HCT116 (cell line): Measurements from ENCODE around the gene KIAA1586. TPM values are rescaled to one million over a fixed set of nuclear protein-coding genes. Genes with fewer than 3 reads are reported as not detected.

Source experiments
- ATAC-seq: fragments of 200-7000 bp; cut with Tn5 transposase; 2 replicates; pipeline ENCODE4 v1.9.1; 2020; ENCODE audit warnings: mild to moderate bottlenecking, moderate library complexity
- BruUV-seq: library from RNA; stranded (reverse); fragments of 400-500 nt; replicated peaks from 2 replicates; lab custom pipeline; 2021; lab: Mats Ljungman, UMichigan
- CTCF ChIA-PET: fragments of 300-600 bp; sonication (Branson Sonifier 250); formaldehyde crosslinking; loops from one replicate; lab custom pipeline; 2021; ENCODE audit warnings: antibody characterized with exemption; lab: Charles Lee
- POLR2A ChIA-PET: fragments of 300-600, 350-600 bp; sonication (Branson Sonifier 250); formaldehyde crosslinking; loops from one replicate; lab custom pipeline; 2021; ENCODE audit warnings: antibody characterized with exemption; lab: Charles Lee
- RAD21 ChIA-PET, 2 experiments: fragments of 300-600 bp; sonication (Branson Sonifier 250); formaldehyde crosslinking; loops; one replicate each; lab custom pipeline; 2023; ENCODE audit warnings: low total read pairs in 2 of 2; ENCODE audit not compliant: uncharacterized antibody in 2 of 2, unreplicated experiment in 2 of 2, low non-redundant PET in 1 of 2; lab: Charles Lee
- DNase-seq: peaks from one replicate; pipeline ENCODE4 v3.0.0-alpha.2; 2010; ENCODE audit warnings: low read depth, low spot score
- H2AFZ ChIP-seq: fragments of 200-600 bp; shearing (Covaris generic), sonication (generic); 2 replicates; pipeline ENCODE4 v1.6.1; 2017; ENCODE audit warnings: low read depth, mixed run types, mixed read lengths, antibody characterized with exemption, low read length; ENCODE audit not compliant: poor library complexity, severe bottlenecking
- H3K27ac ChIP-seq: 2 replicates; pipeline ENCODE4 v1.5.1; 2012; ENCODE audit warnings: low read depth, low read length
- H3K27me3 ChIP-seq: fragments of 200-600 bp; sonication (generic); 2 replicates; pipeline ENCODE4 v1.6.1; 2016; ENCODE audit warnings: mixed run types, low read length, mixed read lengths; ENCODE audit not compliant: insufficient read depth
- H3K36me3 ChIP-seq, 2 experiments: fragments of 200-500 bp in 1 of 2; fragments of 200-600 bp in 1 of 2; sonication (Bioruptor generic) in 1 of 2; sonication (generic) in 1 of 2; 2 replicates each; pipeline versions ENCODE4 v1.5.1 to v1.6.1; 2014 to 2016; ENCODE audit warnings: low read length in 2 of 2, inconsistent platforms in 1 of 2, mixed read lengths in 1 of 2, mixed run types in 1 of 2; ENCODE audit not compliant: insufficient read depth in 2 of 2, control insufficient read depth in 1 of 2
- H3K4me1 ChIP-seq, 2 experiments: fragments of 200-600 bp in 1 of 2; sonication (generic) in 1 of 2; 2 replicates each; pipeline versions ENCODE4 v1.5.1 to v1.6.1; 2012 to 2017; ENCODE audit warnings: low read length in 2 of 2, inconsistent platforms in 1 of 2, mild to moderate bottlenecking in 1 of 2, mixed read lengths in 1 of 2, mixed run types in 1 of 2, moderate library complexity in 1 of 2; ENCODE audit not compliant: insufficient read depth in 2 of 2, control insufficient read depth in 1 of 2
- H3K4me2 ChIP-seq: fragments of 200-600 bp; sonication (generic); 2 replicates; pipeline ENCODE4 v1.6.1; 2017; ENCODE audit warnings: mixed run types, low read length, mixed read lengths
- H3K4me3 ChIP-seq, 2 experiments: fragments of 200-600 bp in 1 of 2; sonication (generic) in 1 of 2; replicated peaks in 1 of 2; 2 replicates each; pipeline ENCODE4 v1.5.1; 2011 to 2016; ENCODE audit warnings: low read length in 2 of 2, control low read depth in 1 of 2, low read depth in 1 of 2, mild to moderate bottlenecking in 1 of 2, mixed read lengths in 1 of 2, mixed run types in 1 of 2
- H3K79me2 ChIP-seq: fragments of 200-600 bp; sonication (generic); 2 replicates; pipeline ENCODE4 v1.6.1; 2017; ENCODE audit warnings: mild to moderate bottlenecking, mixed run types, low read length, moderate library complexity, mixed read lengths; ENCODE audit not compliant: insufficient read depth
- H3K9ac ChIP-seq: fragments of 200-600 bp; sonication (generic); 2 replicates; pipeline ENCODE4 v1.6.1; 2016; ENCODE audit warnings: low read length, mixed read lengths
- H3K9me2 ChIP-seq: fragments of 200-600 bp; sonication (generic), shearing (Covaris generic); 2 replicates; pipeline ENCODE4 v1.6.1; 2017; ENCODE audit warnings: mixed run types, mild to moderate bottlenecking, moderate library complexity; ENCODE audit not compliant: insufficient read depth
- H3K9me3 ChIP-seq, 2 experiments: fragments of 200-500 bp in 1 of 2; fragments of 200-600 bp in 1 of 2; sonication (Bioruptor generic) in 1 of 2; sonication (generic) in 1 of 2; 2 replicates each; pipeline ENCODE4 v1.6.1; 2014 to 2017; ENCODE audit warnings: low read length in 2 of 2, mixed read lengths in 2 of 2, inconsistent platforms in 1 of 2, low read depth in 1 of 2, mild to moderate bottlenecking in 1 of 2, mixed run types in 1 of 2, moderate library complexity in 1 of 2; ENCODE audit not compliant: control insufficient read depth in 1 of 2, insufficient read depth in 1 of 2
- H4K20me1 ChIP-seq: fragments of 200-600 bp; sonication (generic), shearing (Covaris generic); 2 replicates; pipeline ENCODE4 v1.6.1; 2017; ENCODE audit warnings: mixed run types, mild to moderate bottlenecking, moderate library complexity; ENCODE audit not compliant: insufficient read depth
- CEBPB ChIP-seq: IDR thresholded peaks from 2 replicates; pipeline ENCODE4 v1.6.1; 2012; ENCODE audit warnings: low read depth
- EGR1 ChIP-seq: IDR thresholded peaks from 2 replicates; pipeline ENCODE4 v1.6.1; 2012; ENCODE audit warnings: low read depth
- POLR2A ChIP-seq: IDR thresholded peaks from 2 replicates; pipeline ENCODE4 v1.7.0; 2011; ENCODE audit warnings: borderline replicate concordance; ENCODE audit not compliant: insufficient read depth, insufficient read length; ENCODE audit errors: extremely low read depth
- SIN3A ChIP-seq: IDR thresholded peaks from 2 replicates; pipeline ENCODE4 v1.6.1; 2012; ENCODE audit warnings: low read depth
- SP1 ChIP-seq: IDR thresholded peaks from 2 replicates; pipeline ENCODE4 v1.6.1; 2012; ENCODE audit warnings: low read depth
- SRF ChIP-seq: IDR thresholded peaks from 2 replicates; pipeline ENCODE4 v1.6.1; 2012; ENCODE audit warnings: low read depth
- TCF7L2 ChIP-seq: IDR thresholded peaks from 2 replicates; pipeline ENCODE4 v1.7.0; 2011; ENCODE audit warnings: borderline replicate concordance, inconsistent platforms; ENCODE audit not compliant: insufficient read depth, insufficient read length; ENCODE audit errors: extremely low read depth
- YY1 ChIP-seq: IDR thresholded peaks from 2 replicates; pipeline ENCODE4 v1.6.1; 2011; ENCODE audit warnings: low read length, low read depth, moderate library complexity, mild to moderate bottlenecking; ENCODE audit not compliant: insufficient replicate concordance; ENCODE audit errors: extremely low read depth
- intact Hi-C: fragments of 100-400 bp; cut with micrococcal nuclease; formaldehyde crosslinking; loops from 2 replicates; pipeline ENCODE4 v1.10.0; 2022
- total RNA-seq: library from RNA; stranded (reverse); gene quantifications from one replicate; pipeline ENCODE4 v1.2.1, GENCODE V29; 2021; ENCODE audit not compliant: unreplicated experiment
- TF ChIP-seq, protein P1 (sequence below), 3 experiments: fragments of 200-600 bp in 1 of 3; sonication (generic) in 1 of 3; IDR thresholded peaks in 2 of 3; conservative IDR thresholded peaks in 1 of 3; 2 replicates each; pipeline ENCODE4 v1.5.1; 2012 to 2017; ENCODE audit warnings: low read depth in 2 of 3, low read length in 2 of 3, antibody characterized with exemption in 1 of 3, borderline replicate concordance in 1 of 3, control low read depth in 1 of 3, mild to moderate bottlenecking in 1 of 3, mixed read lengths in 1 of 3, mixed run types in 1 of 3, moderate library complexity in 1 of 3; ENCODE audit not compliant: insufficient read depth in 1 of 3
- TF ChIP-seq, protein P2 (sequence below): IDR thresholded peaks from 2 replicates; pipeline ENCODE4 v1.6.1; 2012
- TF ChIP-seq, protein P3 (sequence below): IDR thresholded peaks from 2 replicates; pipeline ENCODE4 v1.6.1; 2012

Gene KIAA1586
- total RNA-seq, 1 experiment from 2014 or later: 12.7 TPM

DNA sequence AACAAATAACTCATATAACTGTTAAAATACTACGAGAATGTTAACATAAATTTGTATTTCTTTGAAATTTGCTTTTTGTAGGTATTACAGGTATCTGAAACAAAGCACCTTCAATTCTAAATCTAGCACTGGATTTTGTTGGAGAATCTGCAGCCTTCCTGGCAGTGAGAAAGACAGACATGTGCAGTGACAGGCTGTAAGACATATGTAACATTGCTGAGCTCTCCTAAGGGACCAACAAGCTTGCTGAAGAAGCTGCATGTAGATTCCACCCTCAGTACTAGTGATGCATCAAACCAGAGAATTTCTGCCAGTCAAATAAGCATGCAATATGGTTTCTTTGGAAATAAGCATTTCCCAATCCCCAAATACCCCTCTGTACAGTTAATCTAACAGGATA lies 20.5 kb upstream of the KIAA1586 start:
- Histone ChIP-seq H3K4me1 (peaks cover 5 to 10% of the 10 kb centered on the region in 2 experiments), H3K9ac (no peak overlapping the region), H3K4me2 (no peak overlapping the region), H3K4me3 (no peak overlapping the region), H2AFZ (no peak overlapping the region), H3K27ac (no peak overlapping the region), H3K9me3 (peaks cover 0 to 6% of the 10 kb centered on the region in 2 experiments; a peak in 1 of 4 replicates), H3K9me2 (no peaks in the 10 kb centered on the region), H3K27me3 (no peaks in the 10 kb centered on the region), H4K20me1 (no peaks in the 10 kb centered on the region), H3K79me2 (no peaks in the 10 kb centered on the region), H3K36me3 (no peaks in the 10 kb centered on the region)
- DNase-seq: no peak
- BruUV-seq: no TSS peak
- no peak for TF ChIP-seq POLR2A
- TF ChIP-seq CEBPB: no peak
- no peak for TF ChIP-seq SRF
- TF ChIP-seq SP1: no peak
- TF ChIP-seq, protein P1, sequence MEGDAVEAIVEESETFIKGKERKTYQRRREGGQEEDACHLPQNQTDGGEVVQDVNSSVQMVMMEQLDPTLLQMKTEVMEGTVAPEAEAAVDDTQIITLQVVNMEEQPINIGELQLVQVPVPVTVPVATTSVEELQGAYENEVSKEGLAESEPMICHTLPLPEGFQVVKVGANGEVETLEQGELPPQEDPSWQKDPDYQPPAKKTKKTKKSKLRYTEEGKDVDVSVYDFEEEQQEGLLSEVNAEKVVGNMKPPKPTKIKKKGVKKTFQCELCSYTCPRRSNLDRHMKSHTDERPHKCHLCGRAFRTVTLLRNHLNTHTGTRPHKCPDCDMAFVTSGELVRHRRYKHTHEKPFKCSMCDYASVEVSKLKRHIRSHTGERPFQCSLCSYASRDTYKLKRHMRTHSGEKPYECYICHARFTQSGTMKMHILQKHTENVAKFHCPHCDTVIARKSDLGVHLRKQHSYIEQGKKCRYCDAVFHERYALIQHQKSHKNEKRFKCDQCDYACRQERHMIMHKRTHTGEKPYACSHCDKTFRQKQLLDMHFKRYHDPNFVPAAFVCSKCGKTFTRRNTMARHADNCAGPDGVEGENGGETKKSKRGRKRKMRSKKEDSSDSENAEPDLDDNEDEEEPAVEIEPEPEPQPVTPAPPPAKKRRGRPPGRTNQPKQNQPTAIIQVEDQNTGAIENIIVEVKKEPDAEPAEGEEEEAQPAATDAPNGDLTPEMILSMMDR (IDR thresholded peaks at IDR 0.05 in 2 of 3, conservative IDR thresholded peaks at IDR 0.05 in 1 of 3; ENCODE audit: borderline replicate concordance in 1 of 3, insufficient read depth in 1 of 3, low read depth in 2 of 3, low read length in 2 of 3): no peak
- TF ChIP-seq EGR1: no peak
- TF ChIP-seq, protein P2, sequence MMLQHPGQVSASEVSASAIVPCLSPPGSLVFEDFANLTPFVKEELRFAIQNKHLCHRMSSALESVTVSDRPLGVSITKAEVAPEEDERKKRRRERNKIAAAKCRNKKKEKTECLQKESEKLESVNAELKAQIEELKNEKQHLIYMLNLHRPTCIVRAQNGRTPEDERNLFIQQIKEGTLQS: no peak
- TF ChIP-seq YY1: no peak
- TF ChIP-seq TCF7L2: no peak
- TF ChIP-seq, protein P3, sequence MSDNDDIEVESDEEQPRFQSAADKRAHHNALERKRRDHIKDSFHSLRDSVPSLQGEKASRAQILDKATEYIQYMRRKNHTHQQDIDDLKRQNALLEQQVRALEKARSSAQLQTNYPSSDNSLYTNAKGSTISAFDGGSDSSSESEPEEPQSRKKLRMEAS: no peak
- no peak for TF ChIP-seq SIN3A
- ATAC-seq: no peak
- ChIA-PET RAD21 (no interaction called here), CTCF (no interaction called here), POLR2A (no interaction called here)
- intact Hi-C loops: loop anchor here (10.0 kb wide), 1 partner anchor 289 kb away; the partner anchor contains the start of gene PRIM2
